ENCODE results near the gene L3MBTL1.

GRCh38 chr20:43536817-43537440, 29.4 kb downstream of the L3MBTL1 start:
- TF ChIP-seq CTCF (IDR thresholded peaks at IDR 0.05) (no peak), POLR2A (IDR thresholded peaks at IDR 0.05) (no peak)

Measured in testis (tissue), 2 donors.